ENCODE measurements around the gene PRG2. TPM values are rescaled to one million over a fixed set of nuclear protein-coding genes. Genes with fewer than 3 reads are reported as not detected.

The PRG2 gene
- total RNA-seq, 1 donor from 2014 or later, result not detected

DNA sequence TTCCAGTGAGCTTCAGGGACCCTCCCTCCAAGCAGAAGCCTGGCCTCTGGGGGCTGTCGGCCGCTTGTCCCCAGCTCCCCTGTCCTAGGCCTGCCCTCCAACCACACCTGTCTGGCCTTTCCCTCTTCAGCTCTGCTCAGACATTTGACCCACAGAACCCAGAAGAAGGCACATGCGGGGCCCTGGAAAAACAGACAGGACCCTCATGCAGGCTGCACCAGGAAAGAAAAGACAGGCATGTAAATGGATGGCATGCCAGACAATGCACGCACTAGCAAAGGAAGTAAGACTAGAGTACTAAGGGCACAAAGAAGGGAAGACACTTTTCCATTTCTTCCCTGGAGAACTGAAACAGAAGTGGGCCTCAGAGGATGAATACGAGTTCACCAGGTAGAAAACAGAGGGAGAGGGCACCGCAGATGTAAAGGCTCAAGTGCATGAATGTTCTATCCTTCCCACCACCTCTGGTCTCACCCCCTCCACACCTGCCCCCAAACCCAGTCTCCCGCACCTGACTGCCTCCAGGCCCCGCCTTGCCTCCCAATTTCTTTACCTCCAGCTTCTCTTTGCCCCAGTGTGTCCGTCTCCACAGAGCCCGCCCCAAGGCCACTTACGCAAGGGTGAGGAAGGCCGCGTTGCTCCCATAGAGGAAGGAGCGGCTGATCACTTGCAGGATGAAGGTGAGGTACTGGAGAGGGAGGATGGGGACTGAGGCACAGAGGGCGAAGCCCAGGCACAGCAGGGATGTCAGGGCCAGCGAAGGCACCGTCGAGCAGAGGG, 19.1 kb upstream of the PRG2 start:
- no peak overlapping the region for H3K4me3 ChIP-seq
- intact Hi-C loops (cut with DNase I), result no loop called here
- H3K4me1 ChIP-seq, result peaks cover 21% of the 10 kb centered on the region
- H3K27ac ChIP-seq, result no peak overlapping the region
- TF ChIP-seq, protein P1, sequence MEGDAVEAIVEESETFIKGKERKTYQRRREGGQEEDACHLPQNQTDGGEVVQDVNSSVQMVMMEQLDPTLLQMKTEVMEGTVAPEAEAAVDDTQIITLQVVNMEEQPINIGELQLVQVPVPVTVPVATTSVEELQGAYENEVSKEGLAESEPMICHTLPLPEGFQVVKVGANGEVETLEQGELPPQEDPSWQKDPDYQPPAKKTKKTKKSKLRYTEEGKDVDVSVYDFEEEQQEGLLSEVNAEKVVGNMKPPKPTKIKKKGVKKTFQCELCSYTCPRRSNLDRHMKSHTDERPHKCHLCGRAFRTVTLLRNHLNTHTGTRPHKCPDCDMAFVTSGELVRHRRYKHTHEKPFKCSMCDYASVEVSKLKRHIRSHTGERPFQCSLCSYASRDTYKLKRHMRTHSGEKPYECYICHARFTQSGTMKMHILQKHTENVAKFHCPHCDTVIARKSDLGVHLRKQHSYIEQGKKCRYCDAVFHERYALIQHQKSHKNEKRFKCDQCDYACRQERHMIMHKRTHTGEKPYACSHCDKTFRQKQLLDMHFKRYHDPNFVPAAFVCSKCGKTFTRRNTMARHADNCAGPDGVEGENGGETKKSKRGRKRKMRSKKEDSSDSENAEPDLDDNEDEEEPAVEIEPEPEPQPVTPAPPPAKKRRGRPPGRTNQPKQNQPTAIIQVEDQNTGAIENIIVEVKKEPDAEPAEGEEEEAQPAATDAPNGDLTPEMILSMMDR (IDR thresholded peaks at IDR 0.05), result no peak
- H3K27me3 ChIP-seq, result no peaks in the 10 kb centered on the region
- ATAC-seq (no peak), DNase-seq (no peak)
- H3K9me3 ChIP-seq, result no peaks in the 10 kb centered on the region
- peaks cover 76% of the 10 kb centered on the region for H3K36me3 ChIP-seq

DNA sequence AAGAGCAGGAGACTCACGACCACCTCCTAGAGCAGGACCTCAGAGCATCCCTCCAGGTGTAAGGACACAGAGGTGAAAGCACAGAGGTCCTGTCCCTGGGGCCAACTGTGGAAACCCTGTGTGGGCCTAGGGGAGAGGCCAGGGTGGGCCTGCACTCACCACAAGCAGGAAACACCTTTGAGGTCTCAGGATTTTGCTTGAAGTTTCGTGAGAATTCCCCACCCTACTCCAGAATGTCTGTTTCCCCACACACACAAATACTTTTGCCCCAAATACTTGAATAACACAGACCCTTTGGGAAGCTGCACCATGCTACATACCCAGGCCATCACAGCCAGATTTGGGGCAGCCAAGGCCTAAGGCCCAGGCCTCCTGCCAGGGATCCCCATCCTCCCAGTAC, 18.3 kb upstream of the PRG2 start:
- no peaks in the 10 kb centered on the region for H3K9me3 ChIP-seq
- intact Hi-C loops (cut with DNase I), result no loop called here
- DNase-seq (no peak), ATAC-seq (no peak)
- H3K4me3 ChIP-seq, result no peak overlapping the region
- H3K36me3 ChIP-seq, result peaks cover 70% of the 10 kb centered on the region
- H3K4me1 ChIP-seq, result peaks cover 21% of the 10 kb centered on the region
- H3K27me3 ChIP-seq, result no peaks in the 10 kb centered on the region
- TF ChIP-seq, protein P1 (IDR thresholded peaks at IDR 0.05), result no peak
- no peak overlapping the region for H3K27ac ChIP-seq

DNA sequence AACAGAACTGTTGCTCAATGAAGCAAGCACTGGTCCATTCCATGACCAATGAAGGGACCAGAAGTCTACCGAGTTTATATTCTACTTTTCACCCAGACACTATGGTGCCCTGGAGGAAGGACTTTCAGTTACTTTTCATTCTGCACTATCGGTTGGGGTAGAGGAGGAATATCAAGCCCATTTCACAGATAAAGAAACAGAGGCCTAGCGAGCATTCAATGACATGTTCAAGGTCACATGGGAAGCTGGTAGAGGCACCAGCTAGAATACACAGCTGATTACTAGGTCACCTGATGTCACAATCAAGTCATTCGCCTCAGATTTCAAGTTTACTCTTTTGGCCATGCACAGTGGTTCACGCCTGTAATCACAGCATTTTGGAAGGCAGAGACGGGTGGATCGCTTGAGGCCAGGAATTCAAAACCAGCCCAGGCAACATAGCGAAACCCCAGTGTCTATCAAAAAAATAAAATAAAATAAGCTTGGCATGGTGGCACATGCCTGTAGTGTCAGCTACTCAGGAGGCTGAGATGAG, 17.6 kb upstream of the PRG2 start:
- no peak for ATAC-seq
- no peaks in the 10 kb centered on the region for H3K9me3 ChIP-seq
- H3K4me1 ChIP-seq, result peaks cover 21% of the 10 kb centered on the region
- H3K27ac ChIP-seq, result no peak overlapping the region
- DNase-seq, result no peak
- intact Hi-C loops (cut with DNase I), result no loop called here
- peaks cover 62% of the 10 kb centered on the region for H3K36me3 ChIP-seq
- no peaks in the 10 kb centered on the region for H3K27me3 ChIP-seq
- TF ChIP-seq, protein P1 (IDR thresholded peaks at IDR 0.05), result no peak
- H3K4me3 ChIP-seq, result no peak overlapping the region

DNA sequence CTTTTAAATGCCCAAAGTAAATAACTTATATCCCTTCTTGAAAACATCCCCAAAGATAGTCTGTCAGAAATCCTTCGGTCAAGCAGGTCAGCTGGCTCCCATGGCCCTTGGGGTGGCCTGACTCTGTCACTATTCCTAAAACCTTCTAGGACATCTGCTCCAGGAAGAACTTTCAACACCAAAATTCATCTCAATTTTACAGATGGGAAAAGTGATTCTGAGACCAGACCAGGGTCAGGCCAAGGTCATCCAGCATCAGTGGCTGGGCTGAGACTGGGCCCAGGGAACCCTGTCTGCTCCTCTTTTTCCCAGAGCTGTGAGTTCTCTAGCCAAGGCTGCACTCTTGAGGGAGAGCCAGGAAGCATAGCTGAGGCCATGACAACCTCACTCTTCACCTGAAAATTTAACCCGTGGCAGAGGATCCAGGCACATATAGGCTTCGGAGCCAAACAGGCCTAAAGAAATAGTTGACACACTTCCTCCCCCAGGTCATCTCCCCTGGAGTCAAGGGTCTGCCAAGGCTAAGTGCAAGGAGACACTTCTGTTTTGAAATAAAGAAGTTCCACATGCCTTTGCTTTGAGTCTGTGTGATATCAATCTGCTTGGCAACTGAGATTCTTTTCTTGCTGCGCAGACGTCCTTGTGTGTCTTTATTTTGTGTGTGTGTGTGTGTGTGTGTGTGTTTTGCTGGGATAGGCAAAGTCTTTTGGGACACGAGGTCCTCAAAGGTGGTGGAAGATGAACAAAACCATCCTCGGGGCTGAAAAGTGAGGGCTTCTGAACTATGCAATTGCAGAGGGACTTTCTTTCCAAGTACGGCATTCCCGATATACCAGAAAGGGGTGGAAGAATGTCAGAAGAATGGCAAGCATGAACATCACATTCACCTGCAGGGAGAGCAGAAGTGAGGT, 16.8 kb upstream of the PRG2 start:
- ATAC-seq (no peak), DNase-seq (no peak)
- Histone ChIP-seq H3K4me3 (no peak overlapping the region), H3K9me3 (no peaks in the 10 kb centered on the region), H3K27ac (peak overlapping the region; percentile 21), H3K36me3 (peaks cover 55% of the 10 kb centered on the region), H3K27me3 (no peaks in the 10 kb centered on the region), H3K4me1 (peaks cover 21% of the 10 kb centered on the region)
- intact Hi-C loops (cut with DNase I), result no loop called here
- TF ChIP-seq, protein P1 (IDR thresholded peaks at IDR 0.05), result no peak

DNA sequence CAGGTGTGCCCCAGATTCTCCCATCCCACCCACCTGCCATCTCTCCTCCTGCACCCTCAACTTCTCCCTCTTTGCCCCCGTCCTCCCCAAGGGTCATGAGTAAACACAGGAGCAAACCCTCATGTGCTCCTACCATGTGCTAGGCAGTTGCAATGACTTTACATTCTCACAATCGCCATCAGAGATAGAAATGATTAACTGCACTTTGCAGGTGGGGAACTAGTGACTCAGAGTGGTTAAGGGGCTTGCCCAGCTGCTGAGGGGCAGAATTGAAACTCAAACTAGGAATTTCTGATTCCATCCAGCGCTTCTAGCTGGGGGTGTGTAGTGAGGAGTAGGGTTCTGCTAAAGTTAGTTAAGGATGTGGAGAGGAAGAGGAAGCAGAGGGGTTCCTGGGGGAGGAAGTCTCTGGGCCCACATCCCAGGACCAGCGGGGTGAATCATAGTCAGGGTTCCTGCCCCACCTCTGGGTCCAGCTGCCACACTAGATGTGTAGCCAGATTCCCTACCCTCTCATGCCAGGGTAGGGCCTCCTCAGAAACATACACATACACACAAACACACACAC, 16.0 kb upstream of the PRG2 start:
- ATAC-seq (peak; percentile 71), DNase-seq (no peak)
- intact Hi-C loops (cut with DNase I), result no loop called here
- Histone ChIP-seq H3K36me3 (peaks cover 46% of the 10 kb centered on the region), H3K27me3 (no peaks in the 10 kb centered on the region), H3K27ac (peak overlapping the region; percentile 21), H3K4me3 (no peak overlapping the region), H3K4me1 (peaks cover 21% of the 10 kb centered on the region), H3K9me3 (no peaks in the 10 kb centered on the region)
- TF ChIP-seq, protein P1 (IDR thresholded peaks at IDR 0.05), result no peak
